Measurements from ENCODE around the gene EIF4EBP2.

The EIF4EBP2 gene

GRCh38 chr10:70376436-70377378, 27.2 kb upstream of the EIF4EBP2 start:
- Histone ChIP-seq H3K79me2 (no peaks in the 10 kb centered on the region), H3K4me3 (ENCODE audit: low read depth, low read length) (no peak overlapping the region), H3K9me3 (ENCODE audit: control insufficient read depth, low read length) (no peaks in the 10 kb centered on the region), H3K9ac (no peak overlapping the region), H3K27me3 (ENCODE audit: control insufficient read depth, insufficient read depth, low read length) (no peaks in the 10 kb centered on the region), H2AFZ (no peak overlapping the region), H3K4me2 (ENCODE audit: low read length) (no peak overlapping the region), H3K4me1 (no peaks in the 10 kb centered on the region), H3K36me3 (ENCODE audit: control insufficient read depth, insufficient read depth, low read length) (no peaks in the 10 kb centered on the region), H3K27ac (no peak overlapping the region)
- TF ChIP-seq CTCF (IDR thresholded peaks at IDR 0.05) = no peak

GRCh38 chr10:70378122-70378521, 25.8 kb upstream of the EIF4EBP2 start:
- Histone ChIP-seq H3K4me1 (no peaks in the 10 kb centered on the region), H3K27ac (no peak overlapping the region), H3K27me3 (ENCODE audit: control insufficient read depth, insufficient read depth, low read length) (no peaks in the 10 kb centered on the region), H3K4me3 (ENCODE audit: low read depth, low read length) (no peak overlapping the region), H3K36me3 (ENCODE audit: control insufficient read depth, insufficient read depth, low read length) (no peaks in the 10 kb centered on the region), H2AFZ (no peak overlapping the region), H3K79me2 (no peaks in the 10 kb centered on the region), H3K9me3 (ENCODE audit: control insufficient read depth, low read length) (no peaks in the 10 kb centered on the region), H3K9ac (no peak overlapping the region), H3K4me2 (ENCODE audit: low read length) (no peak overlapping the region)
- no peak for TF ChIP-seq CTCF (IDR thresholded peaks at IDR 0.05)

GRCh38 chr10:70379581-70380176, 24.3 kb upstream of the EIF4EBP2 start:
- no peaks in the 10 kb centered on the region for H3K9me3 ChIP-seq (ENCODE audit: control insufficient read depth, low read length)
- H3K79me2 ChIP-seq = no peaks in the 10 kb centered on the region
- H3K36me3 ChIP-seq (ENCODE audit: control insufficient read depth, insufficient read depth, low read length) = no peaks in the 10 kb centered on the region
- no peak overlapping the region for H2AFZ ChIP-seq
- no peak overlapping the region for H3K4me3 ChIP-seq (ENCODE audit: low read depth, low read length)
- no peak overlapping the region for H3K4me2 ChIP-seq (ENCODE audit: low read length)
- no peak overlapping the region for H3K27ac ChIP-seq
- no peak overlapping the region for H3K9ac ChIP-seq
- TF ChIP-seq CTCF (IDR thresholded peaks at IDR 0.05) = peak; percentile 34
- H3K27me3 ChIP-seq (ENCODE audit: control insufficient read depth, insufficient read depth, low read length) = no peaks in the 10 kb centered on the region
- no peaks in the 10 kb centered on the region for H3K4me1 ChIP-seq

GRCh38 chr10:70380350-70381135, 23.4 kb upstream of the EIF4EBP2 start:
- Histone ChIP-seq H3K4me1 (no peaks in the 10 kb centered on the region), H3K27ac (no peak overlapping the region), H2AFZ (no peak overlapping the region), H3K27me3 (ENCODE audit: control insufficient read depth, insufficient read depth, low read length) (no peaks in the 10 kb centered on the region), H3K4me3 (ENCODE audit: low read depth, low read length) (no peak overlapping the region), H3K9ac (no peak overlapping the region), H3K36me3 (ENCODE audit: control insufficient read depth, insufficient read depth, low read length) (no peaks in the 10 kb centered on the region), H3K4me2 (ENCODE audit: low read length) (no peak overlapping the region), H3K9me3 (ENCODE audit: control insufficient read depth, low read length) (no peaks in the 10 kb centered on the region), H3K79me2 (no peaks in the 10 kb centered on the region)
- TF ChIP-seq CTCF (IDR thresholded peaks at IDR 0.05) = no peak
